ENCODE measurements around the gene HIVEP3.

The HIVEP3 gene

GRCh38 chr1:41726292-41726691, 192.4 kb downstream of the HIVEP3 start:
- DNase-seq: no peak

- no peak for DNase-seq
Measured at GRCh38 chr1:41724926-41725325, 193.8 kb downstream of the HIVEP3 start.

DNA sequence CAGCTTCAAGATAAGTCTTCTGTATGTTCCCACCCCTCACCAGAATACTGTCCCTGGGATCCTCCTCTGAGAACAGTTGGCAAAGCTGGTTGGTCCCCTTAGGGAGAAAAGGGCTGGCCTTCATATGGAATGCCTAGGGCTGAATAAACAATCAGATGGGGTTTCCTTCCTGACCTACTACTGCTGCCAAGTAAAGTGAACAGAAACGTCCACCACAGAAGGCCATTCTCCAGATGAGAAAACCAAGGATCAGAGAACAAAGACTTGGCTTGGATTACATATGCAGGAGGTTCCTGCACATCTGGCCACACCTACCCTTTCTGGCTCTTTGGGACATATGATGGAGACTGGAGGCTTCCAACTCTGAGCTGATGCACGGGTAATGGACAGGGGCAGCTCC, 194.5 kb downstream of the HIVEP3 start:
- no peak for DNase-seq

GRCh38 chr1:41723786-41724185, 194.9 kb downstream of the HIVEP3 start:
- no peak for DNase-seq

DNA sequence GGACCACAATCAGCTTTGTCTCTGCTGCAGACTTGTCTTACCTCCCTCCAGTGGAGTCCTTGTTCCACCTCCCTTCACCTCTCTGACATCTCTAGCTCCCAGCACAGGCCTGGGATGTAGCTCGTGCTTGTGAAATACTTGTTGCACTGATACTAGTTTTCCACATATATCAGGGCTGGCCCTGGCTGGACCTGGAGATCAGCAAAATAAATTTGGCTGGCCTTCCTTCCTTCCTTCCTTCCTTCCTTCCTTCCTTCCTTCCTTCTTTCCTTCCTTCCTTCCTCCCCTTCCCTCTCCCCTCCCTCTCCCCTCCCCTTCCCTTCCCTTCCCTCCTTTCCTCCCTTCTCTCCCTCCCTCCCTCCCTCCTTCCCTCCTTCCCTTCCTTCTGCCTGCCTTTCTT, 196.5 kb downstream of the HIVEP3 start:
- DNase-seq: no peak

DNA sequence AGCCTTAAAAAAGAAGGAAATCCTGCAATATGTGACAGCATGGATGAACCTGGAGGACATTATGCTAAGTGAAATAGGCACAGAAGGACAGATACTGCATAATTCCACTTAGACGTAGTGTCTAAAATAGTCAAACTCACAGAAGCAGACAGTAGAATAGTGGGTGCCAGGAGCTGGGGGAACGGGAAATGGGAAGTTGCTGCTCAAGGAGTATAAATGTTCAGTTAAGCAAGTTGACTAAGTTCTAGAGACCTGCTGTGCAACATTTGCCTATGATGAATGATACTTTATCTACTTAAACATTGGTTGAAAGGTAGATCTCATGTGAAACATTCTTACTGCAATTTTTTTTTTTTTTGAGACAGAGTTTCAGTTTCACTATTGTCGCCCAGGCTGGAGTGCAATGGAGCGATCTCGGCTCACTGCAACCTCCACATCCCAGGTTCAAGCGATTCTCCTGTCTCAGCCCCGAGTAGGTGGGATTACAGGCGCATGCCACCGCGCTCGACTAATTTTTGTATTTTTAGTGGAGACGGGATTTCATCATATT, 197.8 kb downstream of the HIVEP3 start:
- DNase-seq: no peak

GRCh38 chr1:41719590-41719989, 199.1 kb downstream of the HIVEP3 start:
- DNase-seq: no peak

- no peak for DNase-seq
Measured at GRCh38 chr1:41719128-41719527, 199.6 kb downstream of the HIVEP3 start.

- DNase-seq: no peak
Measured at GRCh38 chr1:41718497-41718896, 200.2 kb downstream of the HIVEP3 start.

- DNase-seq: no peak
Measured at GRCh38 chr1:41716188-41717130, 202.3 kb downstream of the HIVEP3 start.

- no peak for DNase-seq
Measured at GRCh38 chr1:41715441-41716095, 203.2 kb downstream of the HIVEP3 start.

GRCh38 chr1:41714638-41715389, 203.9 kb downstream of the HIVEP3 start:
- DNase-seq: no peak

DNA sequence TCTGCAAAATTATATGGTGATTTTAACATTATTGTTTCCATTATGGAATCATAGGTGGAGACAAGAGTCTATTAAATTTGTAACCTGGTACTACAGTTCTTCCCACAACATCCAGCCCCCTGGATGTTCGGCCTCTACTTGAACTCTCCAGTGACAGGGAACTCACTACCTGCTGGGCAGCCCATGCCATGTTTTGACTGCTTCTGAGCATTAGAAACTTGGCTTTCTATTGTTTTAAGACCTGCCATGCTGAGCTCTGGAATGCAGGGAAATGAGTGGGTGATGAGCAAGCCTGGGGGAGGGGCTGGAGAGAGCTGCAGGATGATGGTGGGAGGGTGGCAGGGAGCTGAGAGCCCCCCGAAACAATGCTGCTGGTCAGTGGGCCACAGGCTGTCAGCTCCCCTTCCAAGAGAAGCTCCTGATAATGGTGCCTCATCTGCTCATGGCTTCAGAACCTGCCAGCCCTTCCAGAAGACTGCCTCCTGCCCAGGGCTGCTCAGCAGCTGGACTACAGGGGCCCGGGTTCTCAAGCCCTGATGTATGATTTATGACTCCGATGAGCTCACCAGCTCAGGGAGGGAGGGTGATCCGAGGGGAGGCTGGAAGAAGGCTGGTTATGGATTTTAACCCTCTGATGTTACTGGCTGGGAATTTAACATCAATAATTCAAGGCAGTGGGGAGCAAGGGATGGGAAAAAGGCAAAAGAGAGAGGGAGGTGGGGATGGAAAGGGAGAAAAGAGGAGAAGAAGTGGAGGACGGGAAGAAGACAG, 205.0 kb downstream of the HIVEP3 start:
- DNase-seq: no peak

DNA sequence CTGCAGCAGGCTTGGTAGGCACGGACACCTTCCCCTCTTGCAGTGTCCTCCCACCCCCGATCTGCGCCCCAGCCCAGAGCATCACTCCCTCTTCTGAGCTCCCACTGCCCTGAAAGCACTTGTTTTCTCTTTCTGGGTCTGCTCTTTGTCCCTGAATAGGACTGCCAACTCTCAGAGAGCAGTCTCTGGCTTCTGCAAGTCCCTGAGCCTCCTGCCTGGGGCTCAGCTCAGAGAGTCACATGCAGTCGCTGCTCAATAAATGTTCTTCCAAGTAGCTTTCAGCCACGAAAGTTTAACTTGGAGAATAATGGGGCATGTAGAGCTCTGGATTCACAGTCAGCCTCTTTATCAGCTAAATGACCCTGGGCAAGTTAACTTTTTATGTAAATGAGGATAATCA, 205.6 kb downstream of the HIVEP3 start:
- no peak for DNase-seq

DNA sequence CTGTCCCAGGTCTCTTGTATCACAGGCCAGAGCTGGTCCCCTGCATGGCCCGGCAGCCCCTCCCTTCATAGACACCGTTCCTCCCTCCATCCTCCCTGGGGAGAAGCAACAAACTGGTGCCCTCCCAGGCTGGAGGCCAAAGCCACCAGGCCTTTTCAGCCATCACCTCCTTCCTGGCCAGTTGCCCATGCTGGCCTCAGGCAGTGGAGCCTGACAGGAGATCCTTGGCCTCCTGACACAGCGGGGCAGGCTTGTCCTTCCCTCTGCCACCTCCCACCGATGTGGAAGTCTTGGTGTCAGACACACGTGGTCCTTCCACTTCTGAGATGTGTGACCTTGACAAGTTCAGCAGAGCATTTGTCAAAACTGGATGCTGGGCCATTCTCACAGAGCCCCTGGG, 206.0 kb downstream of the HIVEP3 start:
- no peak for DNase-seq

DNA sequence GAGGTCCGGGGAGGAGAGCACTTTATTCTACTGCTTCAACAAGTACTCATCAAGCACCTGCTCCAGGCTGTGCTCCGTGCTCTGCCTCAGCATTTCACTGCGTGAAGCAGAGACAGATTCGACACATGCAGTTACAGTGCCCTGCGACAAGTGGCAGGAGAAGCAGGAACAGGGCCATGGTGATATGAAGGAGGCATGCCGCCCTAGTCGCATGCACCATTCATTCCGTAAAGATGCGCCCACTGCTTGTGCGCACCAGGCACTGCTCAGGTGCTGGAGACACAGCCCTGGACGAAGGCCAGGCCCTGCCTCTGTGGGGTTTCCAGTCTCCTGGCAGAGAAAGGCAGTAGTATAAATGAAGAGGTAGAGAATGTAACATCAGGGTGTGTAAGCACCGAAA, 206.6 kb downstream of the HIVEP3 start:
- DNase-seq: no peak

- no peak for DNase-seq
Measured at GRCh38 chr1:41711581-41711980, 207.1 kb downstream of the HIVEP3 start.

GRCh38 chr1:41710980-41711379, 207.7 kb downstream of the HIVEP3 start:
- DNase-seq: no peak

DNA sequence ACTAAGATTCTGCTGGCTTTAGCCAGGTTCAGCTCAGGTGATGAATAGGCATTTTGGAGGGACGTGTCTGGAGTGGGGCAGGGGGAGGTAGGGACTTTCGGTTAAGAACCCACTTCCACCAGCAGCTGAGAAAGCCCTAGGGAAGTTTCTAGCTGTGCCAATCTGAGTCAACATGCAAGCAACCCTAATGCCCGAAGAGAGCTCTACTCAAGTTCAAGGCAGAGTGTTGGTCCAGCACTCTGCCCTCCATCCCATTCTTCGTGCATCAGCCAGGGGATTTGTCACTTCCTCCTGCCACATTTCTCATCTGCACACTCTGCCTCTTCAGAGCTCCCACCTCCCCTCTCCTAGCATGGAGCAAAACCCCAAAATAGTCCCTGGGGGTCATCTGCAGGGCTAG, 208.8 kb downstream of the HIVEP3 start:
- DNase-seq: no peak

GRCh38 chr1:41709331-41709730, 209.4 kb downstream of the HIVEP3 start:
- DNase-seq: no peak

DNA sequence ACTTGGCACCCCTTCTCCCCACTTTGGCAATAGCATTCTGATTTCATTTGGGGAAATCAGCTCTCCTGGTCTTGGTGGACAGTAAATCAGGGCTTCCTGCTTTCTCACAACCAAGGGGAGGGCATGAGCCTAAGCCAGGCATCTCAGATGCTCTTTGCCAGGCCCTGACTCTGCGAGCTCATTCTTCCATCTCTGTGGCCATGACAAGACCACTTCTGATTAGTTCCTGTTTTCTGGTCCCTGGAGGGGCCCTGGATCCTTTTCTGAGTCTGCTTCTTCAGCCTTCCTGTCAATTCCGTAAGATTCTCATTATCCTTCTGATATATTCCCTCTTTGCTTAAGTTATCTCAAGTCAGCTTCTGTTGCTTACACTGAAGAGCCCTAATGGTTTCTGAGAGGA, 210.4 kb downstream of the HIVEP3 start:
- no peak for DNase-seq

DNA sequence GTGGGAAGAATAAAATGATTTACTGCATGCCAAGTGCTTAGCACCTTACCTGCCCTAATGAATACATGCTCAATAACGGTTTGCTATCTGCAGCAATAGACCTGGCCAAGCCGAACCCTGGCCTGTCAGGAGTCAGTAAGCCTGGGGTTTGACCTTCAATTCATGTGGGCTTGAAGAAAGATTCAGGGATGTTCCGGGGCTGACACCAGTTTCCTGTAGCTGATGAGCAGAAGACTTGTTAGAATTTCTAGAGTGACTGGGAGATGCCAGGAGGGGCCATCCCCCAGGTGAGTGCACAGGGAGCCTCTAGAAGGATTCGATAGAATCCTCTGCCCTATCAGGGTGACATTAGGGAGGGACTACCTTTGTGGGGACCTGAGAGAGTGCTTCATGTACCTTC, 210.9 kb downstream of the HIVEP3 start:
- DNase-seq: no peak

- DNase-seq: no peak
Measured at GRCh38 chr1:41705798-41706197, 212.9 kb downstream of the HIVEP3 start.
